ENCODE data around the gene STAC3.
A peak's percentile ranks its signal among the peaks of the same experiment; 100 is the strongest.

Gene STAC3

DNA sequence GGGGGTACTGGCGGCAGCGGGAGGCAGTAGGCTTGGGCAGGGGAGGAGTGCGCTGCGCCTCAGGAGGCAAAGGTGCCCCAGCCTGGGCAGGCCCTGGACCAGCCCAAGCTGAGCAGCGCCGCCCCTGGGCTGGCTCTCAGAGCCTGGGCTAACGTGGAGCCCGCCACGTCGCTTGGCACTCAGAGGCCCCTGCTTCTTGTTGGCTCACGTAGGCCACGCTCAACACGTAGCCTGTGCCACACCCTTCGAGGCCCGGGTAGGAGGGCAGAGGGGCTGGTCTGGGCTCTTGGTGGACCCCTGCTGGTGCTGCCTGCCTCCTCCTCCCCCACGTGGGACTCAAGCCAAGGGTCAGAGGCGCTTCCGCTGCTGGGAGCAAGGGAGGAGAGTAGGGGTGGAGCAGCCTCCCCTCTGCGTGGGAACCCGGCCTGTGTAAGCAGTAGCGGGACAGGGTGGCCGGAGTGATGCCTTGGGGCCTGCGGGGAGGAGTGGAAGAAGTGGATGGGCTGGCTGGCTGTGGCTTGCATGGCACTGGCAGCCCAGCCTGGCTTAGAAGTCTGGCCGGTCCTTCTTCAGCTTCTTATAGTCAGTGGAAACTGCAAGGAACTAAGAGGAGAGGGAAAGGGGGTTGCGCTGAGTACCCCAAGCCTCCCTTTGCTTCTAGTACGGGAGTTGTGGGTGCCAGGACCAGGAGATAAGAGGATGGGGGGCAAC, 15.8 kb downstream of the STAC3 start:
- DNase-seq = peak; percentile 79
- peak overlapping the region; percentile 45 for H3K4me3 ChIP-seq (ENCODE audit: low read depth, low read length)
- peaks cover 23% of the 10 kb centered on the region for H3K4me1 ChIP-seq
- TF ChIP-seq, protein P1, sequence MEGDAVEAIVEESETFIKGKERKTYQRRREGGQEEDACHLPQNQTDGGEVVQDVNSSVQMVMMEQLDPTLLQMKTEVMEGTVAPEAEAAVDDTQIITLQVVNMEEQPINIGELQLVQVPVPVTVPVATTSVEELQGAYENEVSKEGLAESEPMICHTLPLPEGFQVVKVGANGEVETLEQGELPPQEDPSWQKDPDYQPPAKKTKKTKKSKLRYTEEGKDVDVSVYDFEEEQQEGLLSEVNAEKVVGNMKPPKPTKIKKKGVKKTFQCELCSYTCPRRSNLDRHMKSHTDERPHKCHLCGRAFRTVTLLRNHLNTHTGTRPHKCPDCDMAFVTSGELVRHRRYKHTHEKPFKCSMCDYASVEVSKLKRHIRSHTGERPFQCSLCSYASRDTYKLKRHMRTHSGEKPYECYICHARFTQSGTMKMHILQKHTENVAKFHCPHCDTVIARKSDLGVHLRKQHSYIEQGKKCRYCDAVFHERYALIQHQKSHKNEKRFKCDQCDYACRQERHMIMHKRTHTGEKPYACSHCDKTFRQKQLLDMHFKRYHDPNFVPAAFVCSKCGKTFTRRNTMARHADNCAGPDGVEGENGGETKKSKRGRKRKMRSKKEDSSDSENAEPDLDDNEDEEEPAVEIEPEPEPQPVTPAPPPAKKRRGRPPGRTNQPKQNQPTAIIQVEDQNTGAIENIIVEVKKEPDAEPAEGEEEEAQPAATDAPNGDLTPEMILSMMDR (IDR thresholded peaks at IDR 0.05; ENCODE audit: low read depth, low read length) = peak; percentile 42
- H3K27me3 ChIP-seq = peaks cover 52% of the 10 kb centered on the region
- peaks cover 37% of the 10 kb centered on the region for H3K36me3 ChIP-seq
- no peaks in the 10 kb centered on the region for H3K9me3 ChIP-seq

DNA sequence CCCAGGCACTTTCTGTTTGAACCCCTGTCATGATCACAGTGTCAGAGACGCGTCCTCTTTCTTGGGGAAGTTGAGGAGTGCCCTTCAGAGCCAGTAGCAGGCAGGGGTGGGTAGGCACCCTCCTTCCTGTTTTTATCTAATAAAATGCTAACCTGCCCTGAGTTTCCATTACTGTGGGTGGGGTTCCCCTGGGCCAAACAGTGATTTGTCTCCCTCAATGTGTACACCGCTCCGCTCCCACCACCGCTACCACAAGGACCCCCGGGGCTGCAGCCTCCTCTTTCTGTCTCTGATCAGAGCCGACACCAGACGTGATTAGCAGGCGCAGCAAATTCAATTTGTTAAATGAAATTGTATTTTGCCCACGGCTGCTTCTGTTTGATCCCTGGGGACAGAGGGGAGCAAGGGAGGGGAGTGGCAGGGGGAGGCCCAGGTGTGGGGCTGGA, 16.4 kb downstream of the STAC3 start:
- TF ChIP-seq, protein P1 (IDR thresholded peaks at IDR 0.05; ENCODE audit: low read depth, low read length) = no peak
- H3K27me3 ChIP-seq = peaks cover 46% of the 10 kb centered on the region
- peaks cover 21% of the 10 kb centered on the region for H3K4me1 ChIP-seq
- H3K9me3 ChIP-seq = no peaks in the 10 kb centered on the region
- peak overlapping the region; percentile 45; the same call in 1 of the 2 replicates for H3K4me3 ChIP-seq (ENCODE audit: low read depth, low read length)
- DNase-seq = no peak
- H3K36me3 ChIP-seq = peaks cover 37% of the 10 kb centered on the region

DNA sequence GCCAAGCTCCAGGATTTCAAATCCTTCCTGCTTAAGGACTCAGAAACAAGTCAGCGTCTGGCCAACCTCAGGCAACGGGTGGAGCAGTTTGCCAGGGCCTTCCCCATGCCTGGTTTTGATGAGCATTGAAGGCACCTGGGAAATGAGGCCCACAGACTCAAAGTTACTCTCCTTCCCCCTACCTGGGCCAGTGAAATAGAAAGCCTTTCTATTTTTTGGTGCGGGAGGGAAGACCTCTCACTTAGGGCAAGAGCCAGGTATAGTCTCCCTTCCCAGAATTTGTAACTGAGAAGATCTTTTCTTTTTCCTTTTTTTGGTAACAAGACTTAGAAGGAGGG, 16.8 kb downstream of the STAC3 start:
- Histone ChIP-seq H3K4me3 (ENCODE audit: low read depth, low read length) (no peak overlapping the region), H3K36me3 (peaks cover 37% of the 10 kb centered on the region), H3K4me1 (peaks cover 21% of the 10 kb centered on the region), H3K9me3 (no peaks in the 10 kb centered on the region), H3K27me3 (peaks cover 43% of the 10 kb centered on the region)
- TF ChIP-seq, protein P1 (IDR thresholded peaks at IDR 0.05; ENCODE audit: low read depth, low read length) = no peak
- DNase-seq = no peak

DNA sequence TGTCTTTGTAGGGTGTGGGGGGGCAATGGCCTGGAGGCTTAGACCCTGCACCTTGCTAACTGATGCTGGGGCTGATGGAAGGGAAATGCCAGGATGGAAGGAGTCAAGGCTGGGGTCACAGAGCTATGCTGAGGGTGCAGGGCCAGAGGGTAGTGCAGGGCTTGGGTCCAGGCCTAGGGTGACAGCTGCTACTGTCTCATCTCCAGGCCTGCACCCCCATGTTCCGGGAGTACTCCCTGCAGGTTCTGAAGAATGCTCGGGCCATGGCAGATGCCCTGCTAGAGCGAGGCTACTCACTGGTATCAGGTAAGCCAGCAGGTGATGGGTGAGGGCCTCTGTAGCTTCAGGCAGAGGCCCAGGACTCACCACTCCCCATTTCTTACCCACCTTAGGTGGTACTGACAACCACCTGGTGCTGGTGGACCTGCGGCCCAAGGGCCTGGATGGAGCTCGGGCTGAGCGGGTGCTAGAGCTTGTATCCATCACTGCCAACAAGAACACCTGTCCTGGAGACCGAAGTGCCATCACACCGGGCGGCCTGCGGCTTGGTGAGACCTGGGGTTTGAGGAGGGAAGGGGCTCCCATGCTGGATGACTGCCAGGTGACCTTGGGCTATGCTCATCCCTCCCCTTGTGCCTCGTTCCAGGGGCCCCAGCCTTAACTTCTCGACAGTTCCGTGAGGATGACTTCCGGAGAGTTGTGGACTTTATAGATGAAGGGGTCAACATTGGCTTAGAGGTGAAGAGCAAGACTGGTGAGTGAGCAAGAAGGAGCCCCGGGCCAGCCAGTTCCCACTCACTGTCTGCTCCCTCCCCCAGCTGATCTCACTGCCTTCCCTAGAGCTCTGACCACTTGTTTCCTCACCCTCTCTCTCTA, 17.4 kb downstream of the STAC3 start:
- Histone ChIP-seq H3K9me3 (no peaks in the 10 kb centered on the region), H3K4me1 (peaks cover 21% of the 10 kb centered on the region), H3K4me3 (ENCODE audit: low read depth, low read length) (no peak overlapping the region), H3K27me3 (peaks cover 36% of the 10 kb centered on the region), H3K36me3 (peaks cover 37% of the 10 kb centered on the region)
- TF ChIP-seq, protein P1 (IDR thresholded peaks at IDR 0.05; ENCODE audit: low read depth, low read length) = no peak
- no peak for DNase-seq

DNA sequence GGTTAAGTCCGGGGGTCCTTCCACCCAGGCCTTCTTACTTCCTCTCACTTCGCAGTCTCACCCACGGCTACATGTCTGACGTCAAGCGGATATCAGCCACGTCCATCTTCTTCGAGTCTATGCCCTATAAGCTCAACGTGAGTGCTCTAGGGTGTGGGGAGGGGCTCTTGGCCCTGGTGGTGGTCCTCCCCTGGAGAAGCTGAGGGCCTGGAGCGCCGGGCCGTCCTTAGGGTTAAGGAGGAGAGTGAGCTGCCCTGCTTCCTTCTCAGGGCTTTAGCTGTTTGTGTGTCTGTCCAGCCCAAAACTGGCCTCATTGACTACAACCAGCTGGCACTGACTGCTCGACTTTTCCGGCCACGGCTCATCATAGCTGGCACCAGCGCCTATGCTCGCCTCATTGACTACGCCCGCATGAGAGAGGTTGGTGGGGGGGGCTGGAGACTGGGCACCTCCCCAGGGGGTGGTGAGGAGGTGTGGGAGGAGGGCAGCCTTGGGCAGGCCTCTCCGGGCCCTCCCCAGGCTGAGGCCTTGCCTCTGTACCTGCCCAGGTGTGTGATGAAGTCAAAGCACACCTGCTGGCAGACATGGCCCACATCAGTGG, 18.7 kb downstream of the STAC3 start:
- Histone ChIP-seq H3K27me3 (peaks cover 25% of the 10 kb centered on the region), H3K4me3 (ENCODE audit: low read depth, low read length) (no peak overlapping the region), H3K4me1 (peaks cover 21% of the 10 kb centered on the region), H3K9me3 (no peaks in the 10 kb centered on the region), H3K36me3 (peaks cover 37% of the 10 kb centered on the region)
- DNase-seq = no peak
- TF ChIP-seq, protein P1 (IDR thresholded peaks at IDR 0.05; ENCODE audit: low read depth, low read length) = no peak
